Kidney glomerular epithelial cell (primary cell): ENCODE results near the gene FAHD2A.
"Not testable (repeated sequence)": the region's sequence is repeated elsewhere in the genome, so short reads cannot be mapped to it uniquely, and the experiment has no call there.

ENCODE experiments used
- DNase-seq: peaks from one replicate; lab custom pipeline; 2025; lab: John Stamatoyannopoulos, UW

FAHD2A gene, protein sequence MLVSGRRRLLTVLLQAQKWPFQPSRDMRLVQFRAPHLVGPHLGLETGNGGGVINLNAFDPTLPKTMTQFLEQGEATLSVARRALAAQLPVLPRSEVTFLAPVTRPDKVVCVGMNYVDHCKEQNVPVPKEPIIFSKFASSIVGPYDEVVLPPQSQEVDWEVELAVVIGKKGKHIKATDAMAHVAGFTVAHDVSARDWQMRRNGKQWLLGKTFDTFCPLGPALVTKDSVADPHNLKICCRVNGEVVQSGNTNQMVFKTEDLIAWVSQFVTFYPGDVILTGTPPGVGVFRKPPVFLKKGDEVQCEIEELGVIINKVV

DNA sequence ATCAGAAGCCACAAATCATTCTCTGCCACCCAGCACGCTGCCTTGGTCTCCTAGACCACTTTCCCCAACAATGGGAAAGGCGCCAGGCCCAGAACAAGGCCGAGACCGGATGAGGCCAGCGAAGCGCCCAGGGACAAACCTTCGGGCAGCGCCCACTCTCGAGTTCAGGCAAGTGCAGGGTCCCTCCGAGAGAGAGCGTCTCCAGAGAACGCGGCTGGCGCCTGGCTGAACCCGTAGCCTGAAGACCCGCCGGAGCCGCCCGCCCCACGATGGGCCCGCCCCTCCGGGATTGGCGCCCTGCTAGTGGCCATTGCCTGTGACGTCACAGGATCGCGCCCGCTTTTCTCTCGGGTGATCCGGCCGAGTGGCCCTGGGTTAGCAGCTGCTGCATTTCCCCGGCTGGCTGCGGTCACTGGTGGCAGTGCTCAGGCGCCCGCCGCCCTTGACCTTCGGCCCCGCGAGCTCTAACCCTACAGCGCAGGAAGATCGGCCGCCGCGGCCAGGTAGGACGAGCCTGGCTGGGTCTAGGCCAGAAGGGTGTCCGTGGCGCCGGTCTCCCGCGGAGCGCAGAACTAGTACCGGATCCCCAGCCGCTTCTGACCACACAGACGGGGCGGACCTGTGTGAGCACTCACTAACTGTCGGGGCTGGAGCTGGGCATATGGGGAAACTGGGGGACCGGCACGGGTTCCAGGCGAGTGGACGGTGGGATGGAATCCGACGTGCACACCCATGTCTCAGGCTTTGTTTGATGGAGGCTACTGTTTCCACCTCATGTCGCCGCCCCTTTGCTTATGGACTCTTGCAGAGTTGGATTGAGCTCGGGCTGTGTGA, at the start of gene FAHD2A:
FAHD2A (plus strand) TSS at position 339 of the 834 bp plus-strand sequence. CDS start 2,851 bp downstream, outside the sequence.
- DNase-seq: peak; percentile 75

DNA sequence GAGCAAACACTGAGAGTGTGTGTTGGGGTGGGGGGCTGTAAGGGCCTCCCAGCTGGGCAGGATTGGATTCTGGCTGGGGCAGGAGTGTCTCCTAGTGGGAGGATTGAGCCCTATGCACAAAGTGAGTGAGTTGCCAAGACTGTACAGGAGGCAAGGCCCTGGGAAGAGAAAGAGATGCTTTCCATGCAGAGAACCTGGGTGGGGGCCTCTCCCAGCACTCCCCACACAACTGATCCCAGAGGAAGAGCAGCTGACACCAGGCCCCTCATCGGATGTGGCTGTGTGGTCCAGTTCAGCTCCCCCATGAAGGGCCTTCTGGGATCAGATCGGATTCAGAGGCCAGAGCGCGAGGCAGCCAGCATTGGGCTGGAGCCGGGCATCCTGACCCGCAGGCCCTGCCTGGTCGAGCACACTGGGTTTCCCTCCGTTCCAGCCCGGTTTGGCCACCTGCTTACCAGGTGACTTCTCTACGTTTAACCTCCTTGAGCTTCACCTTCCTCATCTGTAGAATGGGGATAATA, 49.4 kb upstream of the FAHD2A start:
- no peak for DNase-seq

DNA sequence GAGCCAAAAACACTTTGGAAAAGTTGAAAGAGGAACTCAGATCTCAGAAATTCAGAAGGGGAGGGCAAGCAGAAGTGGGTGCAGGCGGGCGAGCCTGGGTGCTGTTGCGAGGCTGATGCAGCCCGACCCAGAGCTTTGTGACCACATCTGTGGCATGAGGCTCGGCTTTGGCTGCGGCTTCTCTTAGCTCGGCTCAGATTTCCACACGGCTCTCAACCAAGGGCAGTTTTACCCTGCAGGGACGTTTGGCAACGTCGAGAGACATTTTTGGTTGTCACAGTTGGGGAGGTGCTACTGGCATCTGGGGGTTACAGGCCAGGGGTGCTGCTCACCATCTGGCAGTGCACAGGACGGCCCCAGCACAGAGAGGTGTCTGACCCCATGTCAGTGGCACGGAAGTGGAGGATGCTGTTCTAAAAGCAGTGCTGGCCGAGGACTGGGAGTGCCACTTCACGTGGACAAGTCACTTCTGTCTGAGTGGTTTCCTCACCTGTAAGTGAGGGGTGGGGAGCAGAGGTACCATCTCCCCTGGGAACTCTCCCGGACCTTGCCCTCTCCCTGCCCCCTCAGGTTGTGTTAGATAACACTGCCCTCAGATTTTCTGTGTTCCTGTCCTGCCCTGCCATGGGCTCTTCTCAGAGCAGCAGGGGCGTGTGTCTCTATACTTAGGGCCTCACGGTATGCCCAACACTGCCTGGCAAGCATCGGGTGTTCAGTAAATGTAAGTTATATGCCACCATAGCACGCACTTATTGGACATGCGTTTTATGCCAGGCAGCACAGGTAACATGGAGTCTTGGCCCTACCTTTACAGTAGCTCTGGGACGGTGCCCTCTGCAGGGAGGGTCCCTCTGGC, 48.7 kb upstream of the FAHD2A start:
- no peak for DNase-seq

DNA sequence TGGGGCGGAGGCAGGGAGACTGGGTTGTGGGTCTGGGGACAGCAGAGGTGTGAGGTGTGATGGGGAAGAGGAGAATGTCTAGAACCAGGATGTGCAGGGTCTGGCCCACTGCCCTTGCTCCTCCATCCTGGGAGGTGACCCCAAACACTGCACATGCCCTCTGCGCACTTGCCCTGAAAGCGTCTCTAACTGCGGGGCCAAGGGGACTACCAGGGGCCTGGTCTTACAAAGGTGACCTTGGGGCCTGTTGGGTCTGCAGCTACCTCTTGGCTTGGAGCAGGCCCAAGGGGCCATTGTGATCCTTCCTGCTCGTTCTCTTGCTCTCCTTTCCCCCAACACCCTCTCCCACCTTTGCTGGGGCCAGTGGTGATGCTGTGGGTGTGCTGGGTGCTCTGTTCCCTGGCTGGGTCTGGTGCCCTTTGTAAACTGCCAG, 48.0 kb upstream of the FAHD2A start:
- DNase-seq: no peak

DNA sequence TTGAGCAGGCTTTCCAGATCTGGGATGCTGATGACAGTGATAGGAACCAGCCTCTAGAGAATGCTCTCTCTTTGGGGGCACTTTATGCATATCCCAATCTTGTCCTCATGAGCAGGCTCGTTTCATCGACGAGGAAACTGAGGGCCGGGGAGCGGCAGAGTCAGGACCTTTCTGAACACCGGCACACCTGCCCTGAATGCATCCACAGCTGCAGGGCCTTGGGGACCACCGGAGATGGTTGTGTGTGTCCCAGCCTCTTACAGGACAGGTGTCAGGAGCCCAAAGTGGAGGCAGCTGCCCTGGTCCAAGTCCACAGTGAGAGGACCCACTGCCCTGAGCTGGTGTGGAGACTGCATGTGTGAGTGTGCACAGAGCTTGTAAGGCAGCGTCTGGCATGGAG, 47.6 kb upstream of the FAHD2A start:
- DNase-seq: no peak

DNA sequence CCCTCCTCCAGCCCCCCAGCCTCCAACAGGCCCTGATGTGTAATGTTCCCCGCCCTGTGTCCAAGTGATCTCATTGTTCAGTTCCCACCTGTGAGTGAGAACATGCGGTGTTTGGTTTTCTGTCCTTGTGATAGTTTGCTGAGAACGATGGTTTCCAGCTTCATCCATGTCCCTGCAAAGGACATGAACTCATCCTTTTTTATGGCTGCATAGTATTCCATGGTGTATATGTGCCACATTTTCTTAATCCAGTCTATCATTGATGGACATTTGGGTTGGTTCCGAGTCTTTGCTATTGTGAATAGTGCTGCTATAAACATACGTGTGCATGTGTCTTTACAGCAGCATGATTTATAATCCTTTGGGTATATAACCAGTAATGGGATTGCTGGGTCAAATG, 47.0 kb upstream of the FAHD2A start:
- DNase-seq: not testable (repeated sequence)

DNA sequence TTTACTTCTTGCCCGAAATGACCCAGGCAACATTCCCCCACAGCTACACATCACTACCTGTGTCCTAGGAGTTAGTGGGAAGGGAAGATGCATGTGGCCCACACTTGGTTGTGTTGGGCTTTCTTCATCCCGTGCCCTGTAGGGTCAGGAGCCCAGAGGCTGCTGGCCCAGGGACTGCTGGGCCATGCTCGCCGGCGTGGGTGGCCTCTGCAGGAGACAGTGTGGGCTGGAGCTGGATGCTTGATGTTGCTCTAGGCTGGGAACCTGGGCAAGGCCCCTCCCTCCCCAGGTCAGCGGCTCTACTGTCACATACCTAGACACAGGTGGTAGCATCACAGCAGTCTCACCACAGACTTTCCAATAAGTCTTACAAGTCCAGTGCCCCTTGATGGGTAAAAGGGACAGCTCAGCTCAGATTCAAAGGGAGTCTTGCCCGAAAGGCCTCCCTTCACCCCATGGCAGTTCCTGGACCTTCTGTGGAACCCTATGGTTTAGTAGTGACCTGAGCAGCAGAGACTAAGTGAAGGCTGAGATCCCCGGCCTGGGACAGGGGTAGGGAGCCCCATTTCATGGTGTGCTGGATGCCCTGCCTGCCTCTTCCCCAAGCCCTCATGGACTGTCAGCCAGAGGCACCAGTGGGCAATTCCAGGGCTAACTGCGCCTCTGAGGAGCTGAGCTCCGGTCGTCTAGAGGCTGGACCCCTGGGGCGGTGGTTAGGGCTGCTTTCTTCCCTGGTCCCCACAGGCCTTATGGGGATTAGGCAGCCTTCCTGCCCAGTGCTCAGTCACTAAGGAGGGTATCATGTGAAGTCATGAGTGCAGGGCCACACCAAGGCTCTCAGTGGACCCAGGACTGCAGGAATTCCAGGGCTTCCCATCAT, 45.4 kb upstream of the FAHD2A start:
- no peak for DNase-seq

DNA sequence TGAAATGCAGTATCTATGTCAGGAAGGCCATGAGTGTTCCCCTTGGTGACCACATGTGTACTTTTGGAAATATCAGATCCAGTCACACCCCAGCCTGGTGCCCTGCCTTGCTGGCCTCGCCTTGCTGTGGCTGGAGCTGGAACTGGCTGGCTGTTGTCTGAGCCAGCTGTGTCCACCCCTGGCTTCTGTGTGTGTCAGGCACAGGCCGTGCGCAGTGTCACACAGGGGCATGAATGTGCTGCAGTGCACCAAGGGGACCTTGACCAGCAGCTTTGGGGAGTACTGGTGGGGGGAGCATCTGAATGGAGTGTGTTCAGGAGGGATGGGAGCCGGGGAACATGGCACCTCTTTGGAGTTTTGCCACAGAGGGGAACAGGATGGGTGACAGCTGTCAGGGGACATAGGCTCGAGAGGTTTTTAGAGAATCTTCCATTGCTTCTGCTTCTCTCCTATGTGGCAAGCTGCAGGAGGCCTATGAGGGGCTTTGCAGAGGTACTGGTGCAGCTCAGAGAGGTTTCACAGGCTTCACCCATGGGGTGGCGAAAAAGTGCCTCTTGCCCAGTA, 44.7 kb upstream of the FAHD2A start:
- DNase-seq: no peak

DNA sequence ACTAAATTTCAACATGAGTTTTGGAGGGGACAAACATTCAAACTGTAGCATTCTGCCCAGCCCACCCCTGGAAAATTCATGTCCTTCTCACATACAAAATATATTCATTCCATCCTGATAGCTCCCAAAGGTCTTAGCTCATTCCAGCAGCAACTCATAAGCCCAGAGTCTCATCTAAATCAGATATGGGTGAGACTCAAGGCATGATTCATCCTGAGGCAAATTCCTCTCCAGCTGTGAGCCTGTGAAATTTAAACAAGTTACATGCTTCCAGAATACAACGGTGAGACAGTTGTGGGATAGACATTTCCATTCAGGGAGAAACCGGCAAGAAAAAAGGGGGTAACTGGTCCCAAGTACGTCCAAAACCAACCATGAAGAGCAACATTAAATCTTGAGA, 43.5 kb upstream of the FAHD2A start:
- no peak for DNase-seq

DNA sequence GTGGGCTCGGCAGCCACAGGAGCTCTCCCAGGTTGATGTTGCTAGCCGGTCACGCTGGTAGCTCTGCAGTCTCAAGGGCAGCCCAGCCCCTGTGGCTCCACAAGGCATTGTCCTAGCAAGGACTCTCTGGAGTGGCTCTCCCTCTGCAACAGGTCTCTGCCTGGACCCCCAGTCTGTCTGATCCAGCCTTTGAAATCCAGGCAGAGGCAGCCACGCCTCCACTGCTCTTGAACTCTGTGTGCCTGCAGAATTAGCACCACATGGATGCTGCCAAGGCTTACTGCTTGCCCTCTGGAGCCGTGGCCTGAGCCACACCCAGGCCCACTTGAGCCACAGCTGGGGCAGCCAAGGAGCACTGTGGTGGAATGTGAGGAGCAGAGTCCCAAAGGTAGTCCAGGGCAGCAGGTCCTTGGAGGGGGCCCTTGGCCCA, 43.0 kb upstream of the FAHD2A start:
- no peak for DNase-seq

DNA sequence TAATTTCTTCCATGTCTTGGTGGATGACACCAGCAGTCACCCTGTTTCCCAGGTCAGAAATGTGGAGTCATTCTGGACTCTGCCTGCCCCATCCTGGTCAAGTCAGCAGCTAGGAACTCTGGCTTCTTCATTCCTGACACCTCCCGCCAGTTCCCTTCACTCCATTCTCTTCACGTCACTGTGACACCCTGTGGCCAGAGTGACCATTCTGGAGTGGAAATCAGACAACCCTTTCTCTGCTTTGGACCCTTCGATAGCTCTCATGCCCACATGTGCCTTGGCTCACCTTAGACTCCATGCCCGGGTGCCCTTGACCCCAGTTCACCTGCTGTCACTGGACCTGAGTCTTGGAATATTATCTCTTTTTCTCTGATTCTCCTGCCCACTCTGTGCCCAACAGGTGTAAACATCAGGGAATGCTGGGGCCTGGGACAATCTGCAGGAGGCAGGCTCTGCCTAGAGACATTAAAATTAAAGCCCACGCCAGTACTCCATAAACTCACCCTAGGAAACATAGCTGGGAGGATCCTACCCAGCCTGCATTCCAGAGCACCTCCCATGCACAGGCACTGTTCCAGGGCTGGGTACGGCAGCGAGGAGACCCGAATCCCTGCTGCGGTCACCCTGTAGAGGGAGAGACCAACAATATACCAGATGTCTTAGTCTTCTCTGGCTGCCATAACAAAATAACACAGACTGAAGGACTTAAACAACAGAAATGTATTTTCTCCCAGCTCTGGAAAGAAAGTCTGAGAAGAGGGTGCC, 41.1 kb upstream of the FAHD2A start:
- no peak for DNase-seq

DNA sequence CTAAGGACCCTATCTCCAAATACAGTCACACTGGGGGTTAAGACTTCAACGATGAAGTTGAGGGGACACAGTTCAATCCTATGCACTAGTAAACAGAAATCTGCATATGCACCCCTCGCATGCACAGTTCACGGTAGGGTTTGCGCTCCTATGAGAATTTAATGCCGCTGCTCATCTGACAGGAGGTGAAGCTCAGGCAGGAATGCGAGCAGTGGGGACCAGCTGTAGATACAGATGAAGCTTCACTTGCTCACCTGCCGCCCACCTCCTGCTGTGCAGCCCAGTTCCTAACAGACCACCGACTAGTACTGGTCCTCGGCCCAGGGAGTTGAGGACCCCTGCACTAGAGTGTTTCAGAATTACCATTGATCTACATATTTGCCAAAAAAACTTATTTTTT, 40.0 kb upstream of the FAHD2A start:
- no peak for DNase-seq

DNA sequence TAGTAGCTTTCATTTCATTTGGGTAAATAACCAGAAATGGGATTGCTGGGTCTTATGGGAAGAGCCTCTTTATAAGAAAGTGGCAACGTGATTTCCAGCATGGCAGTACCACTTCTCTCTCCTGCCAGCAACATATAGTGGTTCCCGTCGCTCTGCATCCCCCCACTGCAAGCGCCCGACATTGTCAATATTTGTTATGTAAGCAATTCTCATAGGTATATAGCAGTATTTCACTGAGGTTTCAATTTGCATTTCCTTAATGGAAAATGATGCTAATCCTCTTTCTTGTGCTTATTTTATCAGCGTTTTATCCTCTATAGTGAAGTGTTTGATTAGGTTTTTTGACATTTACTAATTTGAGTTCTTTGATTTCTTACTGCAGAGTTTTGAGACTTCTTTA, 36.0 kb upstream of the FAHD2A start:
- DNase-seq: no peak

DNA sequence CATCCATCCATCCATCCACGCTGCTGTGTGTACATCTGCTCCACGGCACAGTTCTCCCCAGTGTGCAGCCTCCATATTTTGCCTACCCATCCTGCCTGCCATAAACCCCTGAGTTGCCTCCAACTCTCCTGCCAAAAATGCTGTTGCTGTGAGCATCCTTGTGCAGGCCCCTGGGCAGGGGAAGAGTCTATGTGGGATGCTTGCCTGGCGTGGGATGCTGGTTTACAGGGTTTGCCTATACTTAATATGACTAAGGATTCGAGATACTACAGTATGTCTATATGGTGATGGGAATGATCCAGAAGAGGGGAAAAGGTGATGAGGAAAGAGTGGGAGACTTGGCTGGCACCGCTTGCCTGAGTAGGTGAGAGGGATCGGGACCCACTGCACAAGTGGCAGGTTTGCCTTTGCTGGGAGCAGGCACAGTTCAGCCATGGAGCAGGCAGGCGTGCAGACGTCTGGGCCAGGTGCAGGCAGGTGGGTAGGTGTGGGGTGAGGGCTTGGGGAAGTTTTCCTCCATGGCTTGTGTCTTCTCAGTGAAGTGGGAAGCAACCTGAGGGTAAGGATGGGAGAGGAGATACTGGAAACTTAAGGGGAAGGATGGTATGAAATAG, 30.2 kb upstream of the FAHD2A start:
- no peak for DNase-seq

DNA sequence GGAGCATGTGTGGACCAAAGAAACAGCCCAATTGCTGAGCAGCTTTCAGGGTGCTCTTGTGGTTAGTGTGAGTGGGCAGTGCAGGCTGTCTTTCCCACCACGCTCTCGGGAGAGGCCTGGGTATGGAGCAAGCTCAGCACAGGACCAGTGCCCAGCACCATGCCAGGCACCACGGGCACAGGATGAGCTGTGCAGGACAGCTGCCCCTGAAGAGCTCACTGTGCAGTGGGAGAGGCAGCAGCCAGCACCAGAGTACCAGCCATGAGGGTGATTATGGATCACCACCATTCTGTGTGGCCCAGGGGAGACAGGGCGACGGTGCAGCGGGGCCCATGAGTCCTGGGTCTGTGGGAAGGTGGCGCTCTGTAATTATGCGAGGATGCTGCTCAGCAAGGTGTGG, 29.7 kb upstream of the FAHD2A start:
- DNase-seq: no peak

DNA sequence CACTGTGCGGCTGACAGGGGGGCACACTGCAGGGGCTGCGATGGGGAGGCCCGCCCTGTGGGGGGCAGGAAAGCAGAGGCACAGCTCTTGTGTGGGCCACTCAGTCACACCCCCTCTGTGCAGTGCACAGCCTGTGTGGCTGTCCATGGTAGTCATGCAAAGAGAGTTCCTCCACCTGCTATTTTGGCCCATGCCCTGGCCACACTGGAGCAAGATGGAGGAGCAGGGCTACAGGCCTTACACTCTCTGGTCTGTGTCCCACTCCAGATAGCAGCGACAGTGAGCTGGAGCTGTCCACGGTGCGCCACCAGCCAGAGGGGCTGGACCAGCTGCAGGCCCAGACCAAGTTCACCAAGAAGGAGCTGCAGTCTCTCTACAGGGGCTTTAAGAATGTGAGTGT, 28.5 kb upstream of the FAHD2A start:
- DNase-seq: no peak

DNA sequence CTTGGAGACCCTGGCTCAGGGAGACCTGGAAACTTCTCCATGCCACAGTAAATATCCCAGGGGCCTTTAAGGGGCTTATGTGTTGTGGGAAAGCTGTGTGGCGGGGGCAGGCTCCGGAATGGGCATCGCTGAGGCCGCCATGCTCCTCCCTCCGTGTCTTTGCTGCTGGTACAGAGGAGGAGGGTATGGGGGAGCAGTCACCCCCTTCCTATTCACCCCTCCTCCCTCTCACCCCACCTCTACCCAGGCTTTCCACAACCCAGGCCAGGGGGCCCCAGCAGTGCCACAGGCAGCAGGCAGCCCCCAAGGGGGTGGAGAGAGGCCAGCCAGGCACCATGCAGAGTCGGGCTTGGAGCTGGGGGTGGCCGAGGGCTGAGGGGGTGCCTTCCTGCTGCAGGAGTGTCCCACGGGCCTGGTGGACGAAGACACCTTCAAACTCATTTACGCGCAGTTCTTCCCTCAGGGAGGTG, 28.0 kb upstream of the FAHD2A start:
- DNase-seq: no peak

DNA sequence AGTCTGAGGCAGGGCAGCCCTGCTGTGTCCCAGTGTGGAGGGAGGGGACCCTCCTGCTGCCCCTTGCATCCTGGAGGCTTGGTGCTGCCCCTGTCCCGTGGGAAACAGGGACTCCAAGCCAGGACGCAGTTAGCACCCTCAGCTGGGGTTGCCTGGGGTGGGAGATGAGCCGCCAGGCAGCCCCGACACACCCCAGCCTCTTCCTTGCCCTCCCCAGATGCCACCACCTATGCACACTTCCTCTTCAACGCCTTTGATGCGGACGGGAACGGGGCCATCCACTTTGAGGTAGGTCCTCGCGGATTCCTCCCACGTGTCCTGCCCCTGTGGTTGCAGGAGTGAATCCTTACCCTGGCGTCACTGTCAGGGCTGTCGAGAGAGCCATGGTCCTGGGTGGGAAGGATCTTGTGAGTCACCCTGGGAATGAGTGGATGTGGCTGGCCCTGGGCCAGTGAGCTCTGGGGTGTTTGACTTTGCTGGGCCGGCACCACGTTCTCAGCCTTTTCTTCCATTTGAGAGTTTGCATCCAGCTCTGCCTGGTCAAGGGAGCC, 27.5 kb upstream of the FAHD2A start:
- DNase-seq: no peak

DNA sequence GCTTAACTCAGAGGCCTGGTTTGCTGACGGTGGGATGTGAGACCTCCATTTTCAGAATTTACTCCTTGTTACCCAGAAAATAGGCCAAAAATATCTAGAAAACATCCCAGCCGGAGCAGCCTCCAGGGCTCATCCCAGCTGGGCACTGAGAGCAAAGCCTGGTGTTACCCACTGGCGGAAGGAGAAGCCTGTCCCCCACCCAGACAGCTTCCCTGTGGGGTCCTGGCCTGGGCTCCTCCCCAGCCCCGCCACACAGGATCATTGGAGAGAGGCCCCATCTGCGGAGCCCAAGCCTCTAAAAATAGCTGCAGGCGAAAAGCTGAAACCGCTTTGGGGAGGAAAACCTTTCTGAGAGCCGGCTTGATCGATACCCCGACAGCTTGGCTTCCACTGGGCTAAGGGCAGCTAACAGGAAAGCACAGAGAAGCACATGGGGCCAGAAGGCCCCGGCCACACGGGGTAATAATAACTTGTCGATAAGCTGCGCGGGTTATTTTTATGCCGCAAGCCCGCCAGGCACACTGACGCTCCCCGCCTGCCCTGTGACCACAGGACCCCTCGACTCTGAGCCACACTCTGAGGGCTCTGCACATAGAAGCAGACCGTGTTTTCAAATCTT, 26.9 kb upstream of the FAHD2A start:
- no peak for DNase-seq
